Testis (tissue), 3 donors: ENCODE measurements around the gene GAB3. TPM values are rescaled to one million over a fixed set of nuclear protein-coding genes. Genes with fewer than 3 reads are reported as not detected.
A peak's percentile ranks its signal among the peaks of the same experiment; 100 is the strongest.

Source experiments
- DNase-seq: peaks from one replicate; pipeline ENCODE4 v3.0.0-alpha.2; 2019
- H3K27ac ChIP-seq, 2 donors: fragments of 200-600 bp; sonication (generic); one replicate each; pipeline ENCODE4 v1.5.1; 2019
- H3K27me3 ChIP-seq: fragments of 200-600 bp; sonication (generic); one replicate; pipeline ENCODE4 v1.5.1; 2019
- H3K36me3 ChIP-seq: fragments of 200-600 bp; sonication (generic); one replicate; pipeline ENCODE4 v1.5.1; 2017; ENCODE audit warnings: low read depth; ENCODE audit errors: missing control alignments
- H3K4me1 ChIP-seq: fragments of 200-600 bp; sonication (generic); one replicate; pipeline ENCODE4 v1.5.1; 2019
- H3K4me3 ChIP-seq, 2 donors: fragments of 200-600 bp; sonication (generic); one replicate each; pipeline ENCODE4 v1.5.1; 2017 to 2019
- H3K9me3 ChIP-seq: fragments of 200-600 bp; sonication (generic); one replicate; pipeline ENCODE4 v1.5.1; 2017
- CTCF ChIP-seq, 3 experiments: fragments of 450-650 bp in 2 of 3; fragments of 200-600 bp in 1 of 3; sonication (generic) in 1 of 3; IDR thresholded peaks; one replicate each; pipeline ENCODE4 v1.5.1; 2016 to 2019; ENCODE audit warnings: antibody characterized with exemption in 3 of 3, mild to moderate bottlenecking in 2 of 3, moderate library complexity in 1 of 3
- POLR2A ChIP-seq: fragments of 450-650 bp; IDR thresholded peaks from one replicate; pipeline ENCODE4 v1.6.1; 2017; ENCODE audit warnings: antibody characterized with exemption, mild to moderate bottlenecking, moderate library complexity
- WGBS, 2 donors: methylation state at CpG; one replicate each; pipeline ENCODE4 v1.1.5; 2018; 5-methylcytosine and 5-hydroxymethylcytosine counted together
- intact Hi-C: fragments of 100-400 bp; cut with DNase I; formaldehyde crosslinking; loops from one replicate; pipeline ENCODE4 v1.15.1; 2023; ENCODE audit warnings: low total_unique reads
- polyA plus RNA-seq: library from polyadenylated mRNA; stranded (reverse); fragments of 350-450 nt; fragmentation: Illumina TruSeq; extraction: RNeasy Lipid Tissue Mini Kit (QIAGEN cat#74804); gene quantifications from one replicate; pipeline ENCODE4 v1.2.3, GENCODE V29; 2014; ENCODE audit warnings: low read depth, low replicate concordance; ENCODE audit not compliant: insufficient read depth
- total RNA-seq, 2 donors: library from RNA; depleted of rRNA; stranded (reverse); fragments of >200 nt; gene quantifications; one replicate each; pipeline ENCODE4 v1.2.3, GENCODE V29; 2016

GAB3 gene
- total and polyA plus RNA-seq, 3 donors from 2014 or later: 9.1 to 30.6 (median 30.5) TPM

- Histone ChIP-seq H3K27me3 (no peaks in the 10 kb centered on the region), H3K36me3 (no peaks in the 10 kb centered on the region), H3K4me3 (no peak overlapping the region), H3K27ac (no peak overlapping the region), H3K9me3 (no peaks in the 10 kb centered on the region), H3K4me1 (no peaks in the 10 kb centered on the region)
- no peak for TF ChIP-seq POLR2A
- no peak for TF ChIP-seq CTCF (IDR thresholded peaks at IDR 0.05)
- no peak for DNase-seq
- intact Hi-C loops: no loop called here
- 77 to 91% methylated on average over 4 to 6 of the region's 6 CpGs for WGBS, 2 donors
These were observed 31.7 kb downstream of the GAB3 start for GRCh38 chrX:154719132-154719675.

- no peak for DNase-seq
- Histone ChIP-seq H3K27ac (no peak overlapping the region), H3K27me3 (no peaks in the 10 kb centered on the region), H3K9me3 (no peaks in the 10 kb centered on the region), H3K36me3 (no peaks in the 10 kb centered on the region), H3K4me3 (no peak overlapping the region), H3K4me1 (no peaks in the 10 kb centered on the region)
- 68 to 82% methylated on average over 1 of the region's 1 CpG for WGBS, 2 donors
- TF ChIP-seq CTCF (IDR thresholded peaks at IDR 0.05) (no peak), POLR2A (no peak)
- intact Hi-C loops: no loop called here
These were observed 32.3 kb downstream of the GAB3 start for GRCh38 chrX:154718616-154719015.

GRCh38 chrX:154717824-154718223, 33.1 kb downstream of the GAB3 start:
- H3K9me3 ChIP-seq: no peaks in the 10 kb centered on the region
- H3K36me3 ChIP-seq: no peaks in the 10 kb centered on the region
- no peak overlapping the region for H3K27ac ChIP-seq
- TF ChIP-seq POLR2A: no peak
- no peak for TF ChIP-seq CTCF (IDR thresholded peaks at IDR 0.05)
- no peak overlapping the region for H3K4me3 ChIP-seq
- no peaks in the 10 kb centered on the region for H3K4me1 ChIP-seq
- intact Hi-C loops: no loop called here
- no peaks in the 10 kb centered on the region for H3K27me3 ChIP-seq
- WGBS, 2 donors: 62 to 73% methylated on average over 5 to 7 of the region's 7 CpGs
- no peak for DNase-seq

GRCh38 chrX:154715825-154716224, 35.1 kb downstream of the GAB3 start:
- TF ChIP-seq CTCF (IDR thresholded peaks at IDR 0.05): no peak
- no peak for TF ChIP-seq POLR2A
- Histone ChIP-seq H3K9me3 (no peaks in the 10 kb centered on the region), H3K27me3 (no peaks in the 10 kb centered on the region), H3K4me1 (no peaks in the 10 kb centered on the region), H3K36me3 (no peaks in the 10 kb centered on the region), H3K27ac (no peak overlapping the region), H3K4me3 (no peak overlapping the region)
- intact Hi-C loops: no loop called here
- WGBS, 2 donors: 94% methylated on average over 5 of the region's 5 CpGs
- no peak for DNase-seq

- Histone ChIP-seq H3K9me3 (no peaks in the 10 kb centered on the region), H3K4me1 (no peaks in the 10 kb centered on the region), H3K36me3 (no peaks in the 10 kb centered on the region), H3K27ac (no peak overlapping the region), H3K4me3 (no peak overlapping the region), H3K27me3 (no peaks in the 10 kb centered on the region)
- intact Hi-C loops: no loop called here
- peak; percentile 47 for DNase-seq
- WGBS, 2 donors: 5 to 22% methylated on average over 2 of the region's 2 CpGs
- TF ChIP-seq CTCF (IDR thresholded peaks at IDR 0.05): peak; percentile 42 to 64 (median 52)
- TF ChIP-seq POLR2A: no peak
These were observed 36.0 kb downstream of the GAB3 start for GRCh38 chrX:154714925-154715324.
